Glomerular visceral epithelial cell (primary cell): ENCODE data around the gene ZNF169.
"Not testable (repeated sequence)": the region's sequence is repeated elsewhere in the genome, so short reads cannot be mapped to it uniquely, and the experiment has no call there.

Experiments
- DNase-seq: peaks from one replicate; pipeline ENCODE4 v3.0.0-alpha.2; 2016; ENCODE audit errors: extremely low spot score

ZNF169 gene

DNA sequence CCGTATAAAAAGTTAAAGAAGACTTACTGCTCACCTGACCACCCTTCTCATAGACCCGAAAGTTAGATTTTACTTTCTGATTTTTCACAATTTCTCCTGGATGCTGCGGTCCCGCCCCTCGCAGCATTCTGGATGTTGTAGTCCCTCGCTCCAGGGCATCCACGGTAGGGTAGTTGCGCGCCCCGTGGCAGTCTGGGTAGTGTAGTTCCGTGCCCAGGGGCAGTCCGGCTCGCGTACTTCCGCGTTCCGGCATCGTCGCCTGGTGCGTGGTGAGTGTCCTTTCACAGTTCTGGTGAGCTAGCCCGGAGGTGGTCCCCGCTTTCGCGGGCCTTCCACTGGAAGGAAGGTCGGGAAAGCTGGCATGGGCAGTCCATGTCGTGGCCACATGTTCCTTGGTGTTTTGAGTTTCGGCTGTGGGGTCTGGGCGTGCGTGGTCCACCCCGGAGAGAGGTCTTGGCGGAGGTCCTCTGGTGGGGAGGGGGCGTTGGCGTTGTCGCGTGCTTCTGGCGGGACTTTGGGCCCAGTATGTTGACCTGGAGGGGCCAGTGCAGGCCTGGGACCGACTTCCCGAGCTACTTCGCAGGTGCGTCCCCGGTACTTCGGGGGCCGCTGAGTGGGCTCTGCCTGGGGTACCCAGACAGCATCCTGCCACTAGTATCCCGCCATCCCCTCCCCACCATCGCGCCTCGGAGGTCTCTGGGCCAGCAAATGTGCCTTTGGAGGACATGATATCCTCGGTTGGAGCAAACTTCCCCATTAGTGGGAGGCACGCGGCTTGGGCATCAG, at the start of gene ZNF169:
Gene ZNF169 (plus strand): TSS at position 222 of the 786 bp plus-strand sequence. CDS start 19,515 bp downstream, outside the sequence.
- DNase-seq: peak; percentile 88

DNA sequence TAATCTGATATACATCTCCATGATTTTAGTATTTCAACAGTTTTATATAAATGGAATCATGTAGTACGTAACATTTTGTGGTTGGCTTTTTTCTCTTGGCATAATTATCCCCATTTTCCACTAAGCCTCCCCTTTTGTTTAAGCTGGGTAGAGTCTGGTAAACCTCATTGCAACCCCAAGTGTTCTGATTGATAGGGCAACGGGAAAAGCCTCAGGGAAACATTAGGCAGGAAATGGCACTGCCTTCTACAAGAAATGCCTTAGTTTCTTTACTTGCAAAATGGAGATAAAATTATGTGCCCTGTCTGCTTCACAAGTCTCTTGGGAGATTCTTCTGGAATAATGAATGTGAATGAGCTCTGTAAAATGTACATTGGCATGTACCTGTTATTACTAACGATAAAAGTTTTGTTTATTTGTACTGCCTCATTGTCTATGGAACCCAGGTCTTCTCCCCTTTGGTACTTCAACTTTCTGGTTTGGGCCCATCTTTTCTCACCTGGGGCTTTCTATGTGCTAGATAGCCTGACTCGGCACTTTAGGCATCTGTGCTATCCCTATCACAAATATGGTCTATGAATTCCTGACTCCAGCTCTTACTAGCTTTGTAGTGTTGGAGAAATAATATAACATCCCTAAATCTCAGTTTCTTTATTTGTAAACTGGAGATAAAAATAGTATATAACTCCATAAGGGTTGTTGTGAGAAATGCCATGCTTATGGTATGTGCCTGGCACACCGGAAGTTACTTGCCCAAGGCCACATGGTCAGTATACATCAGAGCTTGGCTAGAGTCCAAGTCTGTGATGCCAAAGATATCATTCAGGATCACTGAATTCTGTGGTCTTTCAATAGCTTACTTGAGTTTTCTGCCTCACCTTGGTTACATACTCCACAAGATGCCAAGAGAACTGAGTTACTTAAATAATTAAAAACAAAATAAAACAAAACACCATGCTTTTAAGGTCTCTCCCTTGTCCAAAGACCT, 48.2 kb upstream of the ZNF169 start:
- peak; percentile 24 for DNase-seq

DNA sequence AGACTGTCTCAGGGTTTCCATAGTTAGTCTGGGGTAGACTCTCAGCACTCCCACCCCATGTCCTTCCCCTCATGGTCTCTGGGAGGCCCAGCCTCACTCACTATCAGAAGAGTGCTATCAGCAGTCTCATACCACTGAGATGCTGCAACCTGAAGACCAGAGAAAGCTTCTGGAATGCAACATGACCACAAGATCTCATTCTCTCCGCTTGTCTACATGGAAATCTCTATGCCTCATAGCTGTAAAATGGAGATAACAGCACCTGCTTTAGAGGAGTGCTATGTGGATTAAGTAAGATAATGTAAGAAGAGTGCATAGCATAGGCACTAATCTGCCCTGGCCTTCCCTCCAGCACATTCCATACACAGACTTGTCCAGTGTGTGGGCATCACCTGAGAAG, 47.0 kb upstream of the ZNF169 start:
- DNase-seq: no peak

DNA sequence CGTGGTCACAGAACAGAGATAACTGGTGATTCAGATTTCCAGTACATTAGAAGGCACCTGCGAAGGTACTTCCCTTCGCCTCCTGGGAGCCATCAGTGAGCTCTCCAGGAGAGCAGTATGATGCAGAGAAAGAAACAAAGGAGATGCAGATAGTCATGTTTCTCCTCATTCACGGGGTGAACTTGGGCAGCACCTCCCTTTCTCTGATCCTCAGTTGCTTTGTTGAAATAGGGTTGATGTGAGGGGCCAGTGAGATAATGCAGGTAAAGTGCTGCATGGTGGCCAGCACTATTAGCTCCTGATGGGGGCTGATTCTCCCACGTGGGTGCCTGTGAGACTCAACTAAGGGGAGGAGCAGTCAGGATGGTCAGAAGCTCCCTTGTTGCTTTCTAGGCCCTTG, 46.6 kb upstream of the ZNF169 start:
- no peak for DNase-seq

DNA sequence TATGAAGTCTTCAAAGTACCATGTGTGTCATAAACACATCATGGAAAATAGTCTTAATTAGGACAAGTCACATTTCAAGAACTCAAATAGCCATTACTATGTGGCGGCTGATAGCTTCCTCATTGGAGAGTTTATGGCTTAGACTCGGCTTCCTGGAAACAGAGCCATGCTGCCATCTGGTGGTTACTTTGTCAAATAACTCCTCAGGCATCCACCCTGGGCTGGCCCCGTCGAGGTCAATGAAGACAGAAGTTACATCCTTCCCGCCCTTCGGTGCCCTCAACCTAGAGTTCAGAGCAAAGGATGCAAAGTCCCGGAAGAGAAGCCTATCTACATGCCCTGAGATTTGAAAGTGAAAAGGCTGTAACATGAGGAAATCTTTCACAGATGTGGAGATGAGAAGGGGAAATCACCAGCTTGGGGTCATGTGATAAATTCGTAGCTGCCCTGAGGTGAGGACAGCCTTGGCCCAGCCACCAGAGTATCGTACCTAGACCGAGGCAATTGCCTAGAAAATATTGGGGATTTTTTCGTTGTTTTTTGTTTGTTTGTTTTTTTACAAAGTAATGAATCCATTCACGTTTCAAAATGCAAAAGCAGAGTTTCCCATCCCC, 45.5 kb upstream of the ZNF169 start:
- DNase-seq: peak; percentile 79

DNA sequence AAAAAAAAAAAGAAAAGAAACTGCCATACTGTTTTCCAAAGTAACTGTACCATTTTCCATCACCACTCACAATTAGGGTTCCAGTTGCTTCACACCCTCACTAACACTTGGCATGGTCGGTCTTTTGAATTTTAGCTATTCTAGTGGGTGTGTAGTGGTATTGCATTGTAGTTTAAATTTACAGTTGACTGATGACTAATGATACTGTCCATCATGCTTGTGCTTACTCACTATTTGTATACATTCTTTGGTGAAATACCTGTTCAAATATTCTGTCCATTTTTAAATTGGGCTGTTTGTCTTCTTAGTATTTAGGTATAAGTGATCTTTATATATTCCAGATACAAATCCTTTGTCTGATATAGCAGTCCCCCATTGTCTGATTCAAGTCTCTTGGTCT, 36.2 kb upstream of the ZNF169 start:
- DNase-seq: no peak

DNA sequence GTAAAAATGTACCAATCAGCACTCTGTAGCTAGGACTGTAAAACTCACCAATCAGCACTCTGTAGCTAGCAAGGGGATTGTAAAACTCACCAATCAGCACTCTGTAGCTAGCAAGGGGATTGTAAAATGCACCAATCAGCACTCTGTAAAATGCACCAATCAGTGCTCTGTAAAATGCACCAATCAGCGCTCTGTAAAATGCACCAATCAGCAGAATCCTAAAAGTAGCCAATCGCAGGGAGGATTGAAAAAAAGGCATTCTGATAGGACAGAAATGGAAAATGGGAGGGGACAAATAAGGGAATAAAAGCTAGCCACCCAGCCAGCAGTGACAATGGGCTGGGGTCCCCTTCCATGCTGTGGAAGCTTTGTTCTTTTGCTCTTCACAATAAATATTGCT, 33.7 kb upstream of the ZNF169 start:
- DNase-seq: not testable (repeated sequence)

DNA sequence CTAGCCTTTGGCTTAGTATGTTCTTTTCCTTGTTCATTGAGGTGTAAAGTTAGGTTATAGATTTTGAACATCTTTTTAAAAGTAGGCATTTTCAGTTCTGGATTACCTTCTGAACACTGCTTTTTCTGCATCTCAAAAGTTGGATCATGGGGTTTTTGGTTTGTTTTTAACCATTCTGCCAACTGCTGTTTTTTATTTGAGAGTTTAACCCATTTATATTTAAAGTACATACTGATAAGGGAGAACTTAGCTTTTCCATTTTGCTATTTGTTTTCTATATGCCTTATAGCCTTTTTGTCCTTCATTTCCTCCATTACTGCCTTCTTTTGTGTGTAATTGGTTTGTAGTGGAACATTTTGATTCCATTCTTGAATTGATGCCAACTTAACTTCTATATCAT, 30.5 kb upstream of the ZNF169 start:
- no peak for DNase-seq

DNA sequence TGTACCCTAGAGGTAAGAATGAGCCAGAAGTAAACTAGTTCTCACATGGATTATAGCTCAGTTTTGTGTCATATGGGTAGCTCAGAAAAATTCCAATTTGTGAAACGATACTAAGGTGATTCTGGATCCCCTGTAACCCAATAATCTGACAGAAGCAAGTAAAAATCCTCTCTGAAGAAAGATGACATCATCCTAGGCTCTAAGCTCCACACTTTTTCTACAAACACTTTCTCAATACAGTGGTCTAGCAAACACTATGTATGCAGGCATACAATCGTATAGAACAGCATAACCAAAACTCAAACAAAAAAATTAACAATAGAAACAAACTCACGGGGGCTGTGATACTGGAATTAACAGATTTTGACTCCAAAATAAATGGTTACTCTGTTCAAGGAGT, 26.7 kb upstream of the ZNF169 start:
- no peak for DNase-seq

DNA sequence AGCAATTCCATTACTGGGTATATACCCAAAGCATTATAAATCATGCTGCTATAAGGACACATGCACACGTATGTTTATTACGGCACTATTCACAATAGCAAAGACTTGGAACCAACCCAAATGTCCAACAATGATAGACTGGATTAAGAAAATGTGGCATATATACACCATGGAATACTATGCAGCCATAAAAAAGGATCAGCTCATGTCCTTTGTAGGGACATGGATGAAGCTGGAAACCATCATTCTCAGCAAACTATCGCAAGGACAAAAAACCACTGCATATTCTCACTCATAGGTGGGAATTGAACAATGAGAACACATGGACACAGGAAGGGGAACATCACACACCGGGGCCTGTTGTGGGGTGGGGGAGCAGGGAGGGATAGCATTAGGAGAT, 18.0 kb upstream of the ZNF169 start:
- not testable (repeated sequence) for DNase-seq

DNA sequence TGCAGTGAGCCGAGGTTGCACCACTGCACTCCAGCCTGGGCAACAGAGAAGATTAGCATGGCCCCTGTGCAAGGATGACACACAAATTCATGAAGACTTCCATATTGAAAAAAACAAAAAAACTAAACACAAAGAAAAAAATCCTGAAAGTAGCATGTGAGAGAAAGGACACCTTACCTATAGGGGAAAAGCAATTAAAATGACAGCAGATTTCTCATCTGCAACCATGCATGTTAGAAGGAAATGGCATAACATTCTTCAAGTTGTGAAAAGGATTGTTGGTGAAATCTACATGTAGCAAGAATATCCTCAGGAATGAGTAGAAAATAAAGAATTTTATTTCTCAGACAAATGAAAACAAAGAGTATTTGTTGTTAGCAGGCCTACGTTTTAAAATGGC, 13.4 kb upstream of the ZNF169 start:
- no peak for DNase-seq

DNA sequence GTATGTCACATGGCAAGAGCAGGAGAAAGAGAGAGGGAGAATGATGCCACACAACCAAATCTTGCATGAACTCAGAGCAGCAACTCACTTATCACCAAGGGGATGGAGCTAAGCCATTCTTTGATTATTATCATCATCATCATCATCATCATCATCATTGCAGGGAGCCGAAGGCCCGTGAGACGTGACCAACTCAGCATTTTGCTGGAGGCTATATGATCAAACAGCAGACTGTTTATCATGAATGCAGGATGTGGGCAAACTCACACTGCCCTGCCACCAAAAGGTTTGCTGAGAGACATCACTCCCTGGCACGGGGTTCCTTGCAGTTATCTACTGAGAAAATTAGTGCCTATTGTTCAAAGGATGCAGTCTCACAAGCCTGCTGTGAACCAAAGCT, 8.6 kb upstream of the ZNF169 start:
- DNase-seq: no peak

DNA sequence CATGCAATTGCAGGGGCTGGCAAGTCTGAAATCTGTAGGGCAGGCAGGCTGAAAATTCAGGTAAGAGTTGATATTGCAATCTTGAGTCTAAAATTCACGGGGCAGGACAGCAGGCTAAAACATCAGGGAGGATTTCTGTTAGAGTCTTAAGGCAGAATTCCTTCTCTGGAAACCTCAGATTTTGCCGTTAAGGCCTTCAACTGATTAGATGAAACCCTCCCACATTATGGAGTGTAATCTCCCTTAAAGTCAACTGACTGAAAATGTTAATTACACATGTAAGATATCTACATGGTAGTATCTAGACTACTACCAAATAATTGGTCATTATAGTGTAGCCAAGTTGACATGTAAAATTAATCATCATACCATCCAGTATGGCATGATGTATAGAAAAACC, 3.1 kb upstream of the ZNF169 start:
- DNase-seq: no peak

DNA sequence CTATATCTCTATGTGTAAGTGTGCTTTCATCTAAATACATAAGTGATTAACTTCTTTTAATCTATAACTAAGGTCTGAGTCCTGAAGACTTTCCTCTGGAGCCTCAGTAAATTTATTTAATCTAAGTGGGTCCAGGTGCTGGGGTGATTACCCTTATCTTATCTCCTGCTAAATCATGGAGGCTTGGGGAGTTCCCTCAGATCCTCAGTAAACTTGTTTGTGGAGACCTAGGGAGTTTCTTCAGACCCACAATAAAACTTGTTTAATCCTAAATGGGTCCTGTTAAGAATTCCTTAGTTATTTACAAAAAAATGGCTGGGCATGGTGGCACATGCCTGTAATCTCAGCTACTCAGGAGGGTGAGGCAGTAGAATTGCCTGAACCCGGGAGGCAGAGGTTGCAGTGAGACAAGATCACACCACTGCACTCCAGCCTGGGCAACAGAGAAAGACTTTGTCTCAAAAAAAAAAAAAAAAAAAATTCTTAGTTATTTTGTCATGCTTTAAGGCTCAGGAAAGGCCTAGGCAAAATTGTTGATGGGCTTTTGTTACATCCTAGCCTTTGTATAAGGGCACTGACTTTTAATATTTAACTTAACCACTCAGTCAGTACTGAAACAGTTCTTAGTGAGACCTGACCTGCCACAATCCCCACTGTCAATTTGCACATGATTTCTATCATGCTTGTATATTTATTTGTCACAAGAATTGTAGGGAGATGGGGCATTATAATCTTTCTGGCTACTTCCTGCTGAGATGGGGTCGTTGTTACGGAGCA, 6.7 kb downstream of the ZNF169 start:
- DNase-seq: not testable (repeated sequence)

DNA sequence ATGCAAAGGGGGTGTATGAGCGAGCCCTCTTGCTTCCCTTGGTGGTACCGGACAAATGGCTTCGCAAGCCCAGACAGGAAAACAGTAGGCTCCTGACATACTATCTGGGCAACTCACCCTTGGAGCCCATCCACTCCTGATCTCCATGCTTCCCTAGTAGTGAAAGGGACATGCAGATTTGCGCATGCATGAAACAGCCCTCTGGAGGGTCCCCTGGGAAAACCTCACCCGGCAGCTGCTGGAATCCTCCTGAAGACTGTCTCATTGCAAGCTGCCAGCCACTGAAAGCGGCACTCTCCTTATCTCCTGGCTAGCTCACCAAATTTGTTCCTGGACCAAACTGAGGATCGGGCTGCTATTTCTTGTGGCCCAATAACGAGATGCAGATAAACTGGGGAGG, 10.2 kb downstream of the ZNF169 start:
- no peak for DNase-seq

DNA sequence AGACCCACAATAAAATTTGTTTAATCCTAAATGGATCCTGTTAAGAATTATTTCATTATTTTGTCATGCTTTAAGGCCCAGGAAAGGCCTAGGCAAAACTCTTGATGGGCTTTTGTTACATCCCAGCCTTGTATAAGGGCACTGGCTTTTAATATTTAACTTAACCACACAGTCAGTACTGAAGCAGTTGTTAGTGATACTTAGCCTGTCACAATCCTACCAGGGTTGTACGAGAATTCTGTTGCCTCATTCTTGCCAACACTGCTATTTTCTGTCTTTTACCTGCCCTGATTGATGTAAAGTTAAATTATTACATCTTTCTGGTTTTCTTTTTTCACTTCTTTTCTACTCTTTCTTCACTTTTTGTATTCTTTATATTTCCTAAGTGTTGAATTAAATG, 10.9 kb downstream of the ZNF169 start:
- peak; percentile 45 for DNase-seq

DNA sequence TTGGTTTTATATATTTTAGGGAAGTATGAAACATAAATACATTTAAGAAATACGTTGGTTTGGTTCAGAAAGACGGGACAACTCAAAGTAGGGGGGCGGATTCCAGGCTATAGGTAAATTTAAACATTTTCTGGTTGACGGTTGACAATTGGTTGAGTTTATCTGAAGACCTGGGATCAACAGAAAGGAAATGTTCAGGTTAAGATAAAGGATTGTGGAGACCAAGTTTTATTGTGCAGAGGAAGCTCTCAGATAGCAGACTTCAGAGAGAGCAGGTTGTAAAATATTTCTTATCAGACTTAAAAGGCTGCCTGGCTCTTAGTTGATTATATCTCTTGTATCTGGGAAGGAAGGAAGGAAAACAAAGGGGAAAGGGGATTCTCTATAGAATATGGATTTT, 17.9 kb downstream of the ZNF169 start:
- not testable (repeated sequence) for DNase-seq

DNA sequence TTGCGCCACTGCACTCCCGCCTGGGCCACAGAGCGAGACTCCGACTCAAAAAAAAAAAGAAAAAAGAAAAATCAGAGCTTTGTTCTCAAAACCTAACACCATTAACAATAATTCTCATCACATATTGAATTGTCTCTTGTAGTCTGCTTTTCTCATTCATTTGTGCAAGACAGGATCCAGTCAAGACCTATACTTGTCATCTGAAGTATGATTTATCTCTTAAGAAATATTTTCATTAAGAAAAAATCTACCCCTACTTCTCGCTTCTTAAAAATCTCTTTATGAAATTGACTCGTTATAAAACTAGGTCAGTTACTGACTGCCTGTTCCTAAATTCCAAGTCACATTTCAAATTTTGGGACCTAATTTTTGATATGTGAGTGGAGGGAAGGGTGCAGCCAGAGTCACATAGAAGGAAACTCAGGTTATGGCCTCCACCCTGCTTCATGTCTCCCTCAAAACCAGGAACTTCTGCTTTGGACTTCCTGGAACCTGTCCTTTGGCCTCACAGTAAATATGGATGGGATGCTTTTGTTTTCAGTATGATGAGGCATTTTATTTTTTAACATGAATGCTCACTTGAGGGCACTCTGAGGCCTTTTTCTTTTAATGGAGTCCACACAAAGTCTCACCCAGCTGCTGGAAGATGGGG, 18.9 kb downstream of the ZNF169 start:
- no peak for DNase-seq

DNA sequence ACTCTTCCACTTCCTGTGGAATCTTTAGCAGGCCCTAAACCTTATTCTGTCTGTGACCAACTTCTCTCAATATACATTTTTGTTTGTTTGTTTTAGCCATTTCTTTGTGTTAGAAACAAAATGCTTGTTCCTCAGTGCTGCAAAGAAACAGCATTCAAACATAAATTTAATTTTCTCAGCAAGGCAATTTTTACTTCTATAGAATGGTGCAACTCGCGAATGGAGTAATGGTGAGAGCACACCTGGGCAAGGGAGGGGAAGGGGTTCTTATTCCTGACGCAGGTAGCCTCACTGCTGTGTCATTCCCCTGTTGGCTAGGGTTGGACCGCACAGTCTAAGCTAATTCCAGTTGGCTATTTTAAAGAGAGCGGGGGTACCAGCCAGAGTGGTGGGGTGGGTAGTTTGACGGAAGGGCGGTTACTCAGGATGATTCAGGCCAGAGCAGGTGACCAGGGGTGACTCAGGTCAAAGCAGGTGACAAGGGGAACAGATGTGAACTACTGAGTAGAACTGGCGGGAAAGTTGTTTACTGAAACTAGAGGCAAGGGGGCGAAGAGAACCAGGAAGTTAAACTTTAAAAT, 21.4 kb downstream of the ZNF169 start:
- no peak for DNase-seq

DNA sequence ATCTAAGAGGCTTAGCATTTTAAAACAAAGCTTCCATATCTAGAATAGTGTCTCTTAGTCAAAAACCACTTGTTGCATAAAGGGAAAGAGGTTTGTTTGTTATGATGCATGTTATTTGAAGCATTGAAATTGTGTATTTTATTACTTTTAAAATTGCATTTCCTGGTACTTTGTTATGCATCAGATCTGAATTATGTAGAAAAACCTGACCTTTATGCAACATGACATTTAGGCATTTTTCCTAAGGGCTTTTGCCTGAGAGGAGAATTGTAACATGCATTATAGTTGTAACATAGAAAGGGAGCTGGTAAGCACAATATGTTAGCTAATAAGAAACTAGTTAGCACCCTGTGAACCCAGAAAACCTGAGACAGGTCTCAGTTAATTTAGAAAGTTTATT, 22.0 kb downstream of the ZNF169 start:
- DNase-seq: no peak

DNA sequence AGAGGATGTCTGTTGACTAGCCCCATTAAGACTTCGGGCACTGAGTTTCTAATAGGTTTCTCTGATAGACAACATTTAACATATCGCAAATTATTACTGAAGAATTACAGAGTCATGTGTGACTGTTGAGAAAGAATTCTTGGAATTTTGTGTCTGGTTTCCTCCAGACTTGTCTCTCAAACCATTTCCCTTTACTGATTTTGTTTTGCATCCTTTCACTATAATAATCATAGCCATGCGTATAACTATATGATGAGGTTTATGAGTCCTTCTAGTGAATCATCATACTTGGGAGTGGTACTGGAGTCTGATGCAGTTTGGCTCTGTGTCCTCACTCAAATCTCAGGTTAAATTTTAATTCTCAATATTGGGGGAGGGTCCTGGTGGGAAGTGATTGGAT, 27.0 kb downstream of the ZNF169 start:
- no peak for DNase-seq
